Activated naive CD8-positive, alpha-beta T cell treated with anti-CD3 and anti-CD28 coated beads, Interleukin-2, amount 50 U/mL, for 24 hours (primary cell): ENCODE results near the gene FAM13A.

ENCODE experiments used
- ATAC-seq: fragments of 150-1000 bp; cut with Tn5 transposase; one replicate; pipeline ENCODE4 v1.10.0; 2021
- DNase-seq: peaks from one replicate; pipeline ENCODE4 v3.0.0; 2021
- H3K27ac Mint-ChIP-seq: one replicate; pipeline ENCODE4 v1.8.0; 2021; ENCODE audit warnings: mild to moderate bottlenecking, mixed read lengths
- H3K27me3 Mint-ChIP-seq: one replicate; pipeline ENCODE4 v1.8.0; 2021; ENCODE audit warnings: mixed read lengths
- H3K36me3 Mint-ChIP-seq: one replicate; pipeline ENCODE4 v1.8.0; 2021; ENCODE audit warnings: low read depth, mixed read lengths
- H3K4me1 Mint-ChIP-seq: one replicate; pipeline ENCODE4 v1.8.0; 2021; ENCODE audit warnings: mixed read lengths
- H3K4me3 Mint-ChIP-seq: one replicate; pipeline ENCODE4 v1.8.0; 2021; ENCODE audit warnings: mild to moderate bottlenecking, moderate library complexity, mixed read lengths
- H3K9me3 Mint-ChIP-seq: one replicate; pipeline ENCODE4 v1.8.0; 2021; ENCODE audit warnings: mixed read lengths

The FAM13A gene

DNA sequence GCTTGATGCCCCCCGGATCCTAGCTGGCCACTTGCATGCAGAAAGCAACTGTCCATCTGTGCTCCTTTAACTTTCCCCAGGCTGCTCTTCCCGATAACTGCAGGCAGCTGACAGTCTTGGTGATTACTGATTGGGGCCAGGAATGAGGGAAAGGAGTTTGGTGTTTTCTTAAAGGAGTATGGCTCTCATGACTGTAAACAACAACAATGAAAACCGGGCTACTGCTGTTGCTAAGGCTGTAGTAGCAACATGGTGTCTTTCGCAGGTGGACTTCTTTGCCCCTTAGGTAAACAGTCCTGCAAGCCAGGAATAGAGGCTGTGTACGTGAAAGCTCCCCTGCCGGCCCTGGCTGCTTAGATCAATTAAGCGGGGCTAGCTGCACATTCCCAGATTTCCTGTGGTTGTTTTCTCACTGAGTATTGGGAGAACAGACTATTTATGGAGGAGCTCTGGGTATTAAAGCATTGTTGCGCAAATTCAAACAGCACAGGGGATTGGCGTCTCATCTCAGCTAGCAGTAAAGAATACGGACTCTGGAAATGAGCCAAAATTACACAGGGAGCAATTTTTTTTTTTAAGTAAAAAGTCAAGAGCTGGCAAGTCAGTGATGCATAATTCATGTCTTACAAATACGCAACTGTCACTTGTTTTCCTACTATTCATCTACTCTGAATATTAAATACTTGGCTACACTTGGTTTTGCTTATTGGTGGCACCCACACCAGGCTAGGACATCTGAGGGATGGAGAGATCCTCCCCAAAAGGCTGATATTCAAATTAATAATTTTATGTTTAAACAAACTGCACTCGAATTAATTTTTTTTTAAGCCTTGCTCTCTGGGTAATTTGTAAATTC, 297.7 kb downstream of the FAM13A start:
- Mint-ChIP-seq H3K36me3 (no peaks in the 10 kb centered on the region), H3K4me1 (peaks cover 2% of the 10 kb centered on the region), H3K27ac (no peak overlapping the region), H3K4me3 (no peak overlapping the region), H3K9me3 (no peaks in the 10 kb centered on the region), H3K27me3 (no peaks in the 10 kb centered on the region)
- DNase-seq, result no peak
- ATAC-seq, result no peak

DNA sequence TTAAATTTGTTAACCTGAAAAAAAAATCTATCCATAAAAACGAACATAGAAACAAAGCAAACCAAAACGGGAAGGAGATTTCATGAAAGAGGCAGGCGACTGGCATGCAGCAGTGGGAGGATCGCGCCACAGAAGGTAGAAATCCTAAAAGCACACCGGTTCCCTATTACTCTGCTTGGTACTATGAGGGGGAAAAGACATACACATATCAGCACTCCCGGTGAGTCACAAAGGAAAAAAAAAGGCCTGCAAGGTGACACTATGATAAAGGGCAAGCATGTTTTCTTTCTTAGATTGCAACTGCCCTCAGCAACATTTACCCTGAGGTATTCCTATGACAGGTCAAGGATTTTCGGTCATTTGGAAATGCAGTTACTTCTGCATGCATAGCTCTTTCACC, 298.7 kb downstream of the FAM13A start:
- H3K36me3 Mint-ChIP-seq, result no peaks in the 10 kb centered on the region
- no peaks in the 10 kb centered on the region for H3K27me3 Mint-ChIP-seq
- DNase-seq, result no peak
- H3K4me3 Mint-ChIP-seq, result no peak overlapping the region
- peaks cover 2% of the 10 kb centered on the region for H3K4me1 Mint-ChIP-seq
- no peak overlapping the region for H3K27ac Mint-ChIP-seq
- H3K9me3 Mint-ChIP-seq, result no peaks in the 10 kb centered on the region
- no peak for ATAC-seq

DNA sequence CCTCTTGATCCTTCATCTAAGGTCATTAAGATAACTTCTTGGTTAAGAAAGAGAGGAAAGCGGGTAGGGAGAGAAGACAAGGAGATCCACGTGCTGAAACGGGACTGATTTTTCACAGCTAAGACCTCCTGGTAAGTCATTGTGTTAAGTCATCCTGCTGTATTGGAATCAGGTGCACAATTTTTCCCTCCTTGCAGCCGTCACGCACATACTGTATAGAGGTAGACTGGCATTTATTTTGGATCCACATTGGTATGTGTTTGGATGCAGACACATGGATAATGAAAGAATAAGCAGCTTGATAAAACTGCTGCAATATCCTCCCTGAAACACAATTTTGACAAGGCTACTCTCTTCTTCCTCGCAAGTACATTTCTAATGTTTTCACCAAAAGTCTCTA, 299.2 kb downstream of the FAM13A start:
- no peak for DNase-seq
- Mint-ChIP-seq H3K27ac (no peak overlapping the region), H3K36me3 (no peaks in the 10 kb centered on the region), H3K9me3 (no peaks in the 10 kb centered on the region), H3K4me3 (no peak overlapping the region), H3K4me1 (peaks cover 2% of the 10 kb centered on the region), H3K27me3 (no peaks in the 10 kb centered on the region)
- no peak for ATAC-seq

DNA sequence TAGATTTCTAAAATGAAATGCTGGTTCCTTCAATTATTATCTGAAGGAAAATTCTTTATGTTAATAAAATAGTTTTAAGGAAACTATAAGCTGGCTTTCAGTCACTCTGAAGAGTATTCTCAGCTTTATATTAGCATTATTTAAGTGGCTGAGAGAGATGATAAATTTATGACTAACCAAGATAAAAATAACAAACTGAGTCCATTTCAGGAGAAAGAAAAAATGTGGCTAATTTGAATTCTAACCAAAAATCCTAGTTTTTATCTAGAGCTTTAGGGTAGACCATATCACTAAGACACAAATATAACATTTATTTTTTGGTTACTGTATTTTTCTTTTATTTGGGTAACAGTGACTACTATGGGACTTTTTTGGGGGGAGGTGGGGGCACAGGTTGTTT, 299.9 kb downstream of the FAM13A start:
- Mint-ChIP-seq H3K36me3 (no peaks in the 10 kb centered on the region), H3K4me3 (no peak overlapping the region), H3K4me1 (peaks cover 2% of the 10 kb centered on the region), H3K9me3 (no peaks in the 10 kb centered on the region), H3K27me3 (no peaks in the 10 kb centered on the region), H3K27ac (no peak overlapping the region)
- no peak for DNase-seq
- ATAC-seq, result no peak

DNA sequence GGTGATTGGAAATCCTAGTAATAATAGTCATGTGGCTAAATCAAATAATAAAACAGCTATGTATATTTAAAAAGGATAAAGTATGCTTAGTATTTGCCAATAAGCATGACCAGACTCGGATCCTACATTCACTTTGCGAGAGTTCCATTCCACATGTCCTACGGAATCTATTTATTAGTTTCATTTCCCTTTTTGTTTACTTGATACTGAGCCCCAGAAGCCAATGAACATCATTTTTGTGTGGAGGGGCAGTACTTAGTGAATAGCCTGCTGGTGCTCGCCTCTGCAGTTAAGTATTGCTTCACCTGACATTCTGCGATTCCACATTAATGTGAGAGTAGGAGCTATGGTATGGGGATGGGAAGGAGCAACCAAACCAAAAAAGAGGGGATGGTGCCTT, 300.8 kb downstream of the FAM13A start:
- no peak for DNase-seq
- ATAC-seq, result no peak
- Mint-ChIP-seq H3K9me3 (no peaks in the 10 kb centered on the region), H3K36me3 (no peaks in the 10 kb centered on the region), H3K4me1 (no peaks in the 10 kb centered on the region), H3K27me3 (no peaks in the 10 kb centered on the region), H3K27ac (no peak overlapping the region), H3K4me3 (no peak overlapping the region)

DNA sequence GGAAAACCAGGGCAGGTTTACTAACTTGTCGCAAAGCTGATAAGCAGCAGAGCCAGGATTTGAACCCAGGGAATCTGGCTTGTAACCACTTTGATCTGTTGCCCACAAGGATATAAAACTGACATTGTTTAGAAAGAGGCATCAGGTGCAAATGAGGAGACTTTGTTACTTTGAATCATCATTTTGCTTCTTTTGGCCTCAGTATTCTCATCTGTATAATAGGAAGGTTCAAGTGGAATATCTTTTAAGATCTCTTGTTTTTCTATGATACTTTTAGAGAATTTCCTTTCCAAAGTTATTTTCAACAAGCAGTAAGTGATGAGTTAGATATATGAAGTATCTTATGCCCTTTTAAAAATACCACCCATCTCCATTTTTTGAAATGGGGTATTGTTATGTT, 301.5 kb downstream of the FAM13A start:
- ATAC-seq (no peak), DNase-seq (no peak)
- Mint-ChIP-seq H3K4me1 (no peaks in the 10 kb centered on the region), H3K27me3 (no peaks in the 10 kb centered on the region), H3K4me3 (no peak overlapping the region), H3K36me3 (no peaks in the 10 kb centered on the region), H3K27ac (no peak overlapping the region), H3K9me3 (no peaks in the 10 kb centered on the region)

DNA sequence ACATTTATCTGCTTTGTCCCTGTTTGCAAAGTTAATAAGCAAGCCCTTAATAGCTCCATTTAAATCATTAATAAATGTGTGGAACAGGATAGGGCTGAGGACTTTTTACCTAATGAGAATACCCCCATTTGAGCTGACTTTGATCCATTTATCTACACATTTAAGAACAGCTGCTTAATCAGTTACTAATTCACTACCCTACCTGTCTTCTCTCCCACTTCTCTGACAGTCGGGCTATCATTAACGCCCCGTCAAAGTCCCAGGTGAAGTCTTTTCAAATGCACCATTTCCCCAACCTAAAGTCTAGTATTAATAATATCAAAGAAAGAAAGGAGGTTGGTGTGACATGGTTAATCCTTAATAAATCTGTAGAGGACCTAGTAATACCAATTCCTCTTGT, 302.2 kb downstream of the FAM13A start:
- Mint-ChIP-seq H3K9me3 (no peaks in the 10 kb centered on the region), H3K4me3 (no peak overlapping the region), H3K27me3 (no peaks in the 10 kb centered on the region), H3K4me1 (no peaks in the 10 kb centered on the region), H3K27ac (no peak overlapping the region), H3K36me3 (no peaks in the 10 kb centered on the region)
- ATAC-seq (no peak), DNase-seq (no peak)

DNA sequence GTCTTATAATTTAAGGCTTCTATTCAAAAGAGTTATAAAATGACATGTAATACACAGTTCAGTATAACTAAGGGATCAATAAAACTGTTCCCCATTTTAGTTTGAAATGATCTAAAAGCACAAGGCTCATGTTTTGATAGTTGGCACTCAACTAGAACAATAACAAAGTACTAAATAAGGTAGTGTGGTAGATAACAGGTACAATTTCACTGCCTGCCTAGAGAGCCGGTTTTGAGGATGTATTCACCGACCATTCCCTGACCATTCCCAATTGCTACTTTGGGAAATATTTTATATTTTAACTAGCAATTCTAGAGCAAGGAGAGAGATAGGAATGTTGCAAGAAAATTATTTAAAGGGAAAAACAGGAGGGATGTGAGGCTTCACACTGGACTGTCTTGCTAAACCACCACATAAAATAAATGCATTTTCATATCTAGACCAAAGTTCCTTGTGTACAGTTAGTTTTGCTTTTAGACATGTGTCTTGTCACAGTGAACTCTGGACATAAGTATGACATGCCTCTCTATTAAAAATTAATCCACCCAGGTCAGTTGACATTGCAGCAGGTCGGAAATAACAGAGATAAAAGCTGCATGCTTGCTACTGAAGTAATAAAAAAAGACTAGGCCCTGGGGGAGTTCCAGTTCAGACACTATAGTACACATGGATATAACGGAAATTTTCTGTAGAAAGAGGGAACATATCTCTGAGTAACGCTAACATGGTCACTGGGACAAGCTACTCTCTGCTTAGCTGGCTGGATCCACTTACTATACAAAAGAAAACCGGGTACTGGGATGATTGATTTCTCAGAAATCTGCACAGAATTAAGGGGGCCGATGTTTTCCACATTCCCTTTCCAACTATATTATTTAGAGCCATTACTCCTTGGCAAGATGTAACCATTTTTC, 303.1 kb downstream of the FAM13A start:
- no peaks in the 10 kb centered on the region for H3K4me1 Mint-ChIP-seq
- no peaks in the 10 kb centered on the region for H3K27me3 Mint-ChIP-seq
- no peak overlapping the region for H3K4me3 Mint-ChIP-seq
- DNase-seq (no peak), ATAC-seq (no peak)
- no peaks in the 10 kb centered on the region for H3K36me3 Mint-ChIP-seq
- H3K9me3 Mint-ChIP-seq, result no peaks in the 10 kb centered on the region
- H3K27ac Mint-ChIP-seq, result no peak overlapping the region

DNA sequence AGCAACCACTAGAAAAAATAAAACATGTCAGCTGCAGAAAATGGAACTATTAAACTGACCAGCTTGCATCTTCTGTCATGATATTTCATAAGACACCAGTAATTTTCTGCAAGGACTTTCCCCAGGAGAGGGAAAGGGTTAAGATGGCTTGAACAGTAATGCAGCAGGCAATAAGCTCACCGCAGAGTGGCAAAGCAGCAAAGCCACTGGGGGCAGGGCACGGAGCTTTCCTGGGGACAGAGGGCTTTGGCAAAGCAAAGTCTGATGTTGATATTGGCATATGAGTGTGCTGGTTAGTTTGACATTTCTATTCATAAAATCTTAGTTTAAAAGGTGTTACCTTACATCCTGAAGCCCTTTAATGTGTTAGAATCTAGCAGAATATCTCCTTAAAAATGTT, 304.2 kb downstream of the FAM13A start:
- Mint-ChIP-seq H3K9me3 (no peaks in the 10 kb centered on the region), H3K4me1 (no peaks in the 10 kb centered on the region), H3K27ac (no peak overlapping the region), H3K4me3 (no peak overlapping the region), H3K36me3 (no peaks in the 10 kb centered on the region), H3K27me3 (no peaks in the 10 kb centered on the region)
- no peak for ATAC-seq
- DNase-seq, result no peak

DNA sequence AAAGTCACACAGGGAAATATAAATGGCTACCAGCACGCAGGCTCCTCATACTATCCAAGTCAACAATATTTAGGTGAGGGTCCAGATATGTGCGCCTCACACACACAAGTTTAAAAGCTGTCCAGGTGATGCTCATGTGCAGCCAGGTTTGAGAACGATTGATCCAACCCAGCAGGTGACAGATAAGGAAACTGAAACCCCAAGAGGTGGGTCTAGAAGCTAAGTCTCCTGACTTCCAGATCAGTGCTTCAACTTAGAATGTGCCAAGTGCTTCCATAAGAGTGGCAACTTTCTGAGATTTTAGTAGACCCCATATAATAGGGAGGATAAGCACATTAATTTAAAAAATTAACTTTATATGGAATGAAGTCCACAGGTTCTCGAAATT, 304.9 kb downstream of the FAM13A start:
- no peak for DNase-seq
- no peak overlapping the region for H3K27ac Mint-ChIP-seq

DNA sequence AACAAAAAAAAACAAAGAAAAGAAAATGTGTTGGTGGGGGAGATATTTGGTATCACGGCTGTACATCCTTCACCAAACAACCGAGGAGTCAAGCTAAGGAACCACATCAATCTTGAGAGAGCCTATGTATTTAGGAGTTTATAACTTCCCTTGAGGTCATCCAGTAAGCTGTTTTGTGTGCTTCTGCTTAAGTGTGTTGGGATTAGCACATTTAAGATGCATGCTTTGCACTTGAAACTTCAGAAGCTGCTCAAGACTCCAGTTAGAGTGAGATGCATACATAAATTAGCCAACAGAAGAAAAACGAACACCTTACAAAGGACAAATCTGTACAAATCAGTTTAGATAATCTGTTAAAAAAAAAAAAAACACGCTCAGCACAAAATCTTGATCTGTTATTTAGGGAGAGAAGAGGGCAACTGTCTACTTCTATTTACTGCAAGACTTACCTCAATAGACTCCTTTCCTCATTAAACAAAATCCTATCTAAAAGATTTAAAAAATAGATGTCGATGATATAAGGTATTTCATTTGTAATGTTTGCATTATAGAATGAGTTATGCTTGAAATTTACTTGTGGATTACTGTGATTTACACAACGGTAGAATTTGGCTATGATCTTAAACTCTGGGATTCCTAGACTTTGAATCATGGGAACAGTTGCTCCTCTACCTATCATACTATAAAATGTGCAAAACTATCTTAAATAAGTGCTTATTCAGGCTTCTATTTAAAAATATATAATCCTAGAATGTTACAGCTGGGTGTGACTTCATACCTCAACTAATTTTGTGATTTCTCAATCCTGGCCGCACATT, 305.5 kb downstream of the FAM13A start:
- ATAC-seq, result no peak

More for the DNA sequence above, 304.9 kb downstream of the FAM13A start:
- no peak overlapping the region for H3K4me3 Mint-ChIP-seq
- H3K9me3 Mint-ChIP-seq, result no peaks in the 10 kb centered on the region
- H3K36me3 Mint-ChIP-seq, result no peaks in the 10 kb centered on the region
- ATAC-seq, result no peak
- no peaks in the 10 kb centered on the region for H3K4me1 Mint-ChIP-seq
- H3K27me3 Mint-ChIP-seq, result no peaks in the 10 kb centered on the region

DNA sequence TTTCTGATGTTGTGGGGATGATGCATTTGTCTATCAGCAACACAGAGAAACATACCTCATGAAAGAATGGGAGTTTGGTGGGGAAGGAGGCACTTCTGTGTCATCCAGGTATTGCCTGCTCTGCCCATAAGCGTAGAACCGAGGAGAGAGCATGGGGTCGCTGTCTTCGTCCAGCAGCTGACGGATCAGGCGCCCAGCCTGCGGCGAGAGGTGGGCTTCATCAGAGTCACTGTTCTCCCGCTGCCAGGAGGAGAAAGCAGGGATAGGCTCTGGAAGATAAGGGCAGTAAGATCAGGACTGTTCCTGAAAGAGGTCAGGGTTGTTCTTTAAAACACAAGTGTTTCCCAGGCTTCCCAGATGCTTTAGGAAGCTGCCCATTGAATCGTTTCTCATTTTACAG, 306.6 kb downstream of the FAM13A start:
- Mint-ChIP-seq H3K4me3 (no peak overlapping the region), H3K9me3 (no peaks in the 10 kb centered on the region), H3K36me3 (no peaks in the 10 kb centered on the region), H3K27me3 (no peaks in the 10 kb centered on the region), H3K4me1 (no peaks in the 10 kb centered on the region), H3K27ac (no peak overlapping the region)
- DNase-seq (no peak), ATAC-seq (no peak)

More for the DNA sequence above, 305.5 kb downstream of the FAM13A start:
- Mint-ChIP-seq H3K27me3 (no peaks in the 10 kb centered on the region), H3K36me3 (no peaks in the 10 kb centered on the region), H3K27ac (no peak overlapping the region), H3K4me1 (no peaks in the 10 kb centered on the region), H3K9me3 (no peaks in the 10 kb centered on the region), H3K4me3 (no peak overlapping the region)
- DNase-seq, result no peak

DNA sequence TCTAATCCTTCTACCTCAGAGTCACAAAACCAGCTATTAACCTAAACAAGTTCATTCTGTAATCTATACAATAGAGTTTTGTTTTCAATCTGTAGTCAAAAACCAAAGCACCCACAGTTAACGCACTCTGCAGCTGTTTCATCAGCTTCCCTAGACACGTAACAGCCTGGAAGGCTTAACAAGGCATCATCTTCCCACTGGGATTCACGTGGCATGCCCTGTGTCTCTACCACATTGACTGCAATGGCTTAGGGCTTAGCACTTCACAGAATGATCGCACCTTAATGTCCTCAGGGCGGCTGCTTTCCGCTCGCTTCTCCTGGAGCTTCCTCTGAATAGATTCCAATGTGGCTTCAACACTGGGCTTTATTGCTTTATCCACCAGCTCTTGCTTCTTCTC, 309.6 kb downstream of the FAM13A start:
- Mint-ChIP-seq H3K36me3 (no peaks in the 10 kb centered on the region), H3K27ac (no peak overlapping the region), H3K4me1 (no peaks in the 10 kb centered on the region), H3K9me3 (no peaks in the 10 kb centered on the region), H3K4me3 (no peak overlapping the region), H3K27me3 (no peaks in the 10 kb centered on the region)
- DNase-seq (no peak), ATAC-seq (no peak)

DNA sequence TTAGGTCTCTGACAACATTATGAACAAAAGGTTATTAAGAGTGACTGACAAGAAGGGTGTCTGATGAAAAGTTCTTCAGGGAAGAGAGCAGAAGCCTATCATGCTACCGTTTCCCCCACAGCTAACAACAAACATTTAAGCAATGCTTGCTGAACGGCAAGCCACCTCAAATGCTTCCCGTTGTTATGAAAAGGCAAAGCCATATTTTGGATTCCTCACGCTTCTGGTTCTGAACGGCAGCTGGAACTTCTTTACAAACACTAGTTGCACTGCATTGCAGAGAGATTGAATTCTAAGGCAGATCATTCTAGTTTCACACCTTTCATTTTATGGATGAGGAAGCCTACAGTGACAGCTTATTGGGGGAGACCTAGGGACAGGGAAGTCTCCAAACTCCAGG, 310.8 kb downstream of the FAM13A start:
- H3K27ac Mint-ChIP-seq, result no peak overlapping the region
- no peaks in the 10 kb centered on the region for H3K4me1 Mint-ChIP-seq
- no peaks in the 10 kb centered on the region for H3K36me3 Mint-ChIP-seq
- ATAC-seq (no peak), DNase-seq (no peak)
- no peak overlapping the region for H3K4me3 Mint-ChIP-seq
- no peaks in the 10 kb centered on the region for H3K9me3 Mint-ChIP-seq
- H3K27me3 Mint-ChIP-seq, result no peaks in the 10 kb centered on the region
